SU-DHL-6 (cell line): Measurements from ENCODE around the gene OXGR1.

Experiments
- CTCF ChIP-seq: fragments of 200-600 bp; sonication (generic); IDR thresholded peaks from one replicate; pipeline ENCODE4 v1.5.1; 2017; ENCODE audit warnings: antibody characterized with exemption, mild to moderate bottlenecking, low read length, moderate library complexity; ENCODE audit not compliant: insufficient read depth, poor library complexity, severe bottlenecking
- EZH2phosphoT487 ChIP-seq: fragments of 200-600 bp; sonication (generic), shearing (Covaris generic); conservative IDR thresholded peaks from 2 replicates; pipeline ENCODE4 v1.6.1; 2018; ENCODE audit warnings: mild to moderate bottlenecking, antibody characterized with exemption, low read length, moderate library complexity, mixed read lengths

- TF ChIP-seq CTCF (no peak), EZH2phosphoT487 (no peak)
Observed at GRCh38 chr13:96963786-96964475, 30.3 kb downstream of the OXGR1 start.
